ENCODE data around the gene ZNF469. TPM values are rescaled to one million over a fixed set of nuclear protein-coding genes. Genes with fewer than 3 reads are reported as not detected.

ZNF469 gene
- polyA plus RNA-seq, 1 donor from 2014 or later = not detected

DNA sequence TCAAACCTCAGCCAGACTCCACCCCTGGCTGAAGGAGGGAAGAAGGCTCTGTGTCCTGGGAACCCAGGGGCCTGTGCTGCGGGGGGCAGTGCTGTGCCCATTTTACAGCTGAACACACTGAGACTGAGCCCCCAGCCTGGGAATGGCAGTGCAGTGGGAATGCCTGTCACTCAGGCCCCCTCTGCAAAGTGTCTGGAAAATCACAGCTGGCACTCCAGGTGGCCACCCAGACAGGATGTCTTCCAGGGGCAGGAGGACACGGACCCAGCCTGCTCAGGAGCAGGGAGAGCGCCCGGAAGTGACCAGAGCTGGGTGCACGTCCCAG, 32.6 kb downstream of the ZNF469 start:
- no peaks in the 10 kb centered on the region for H3K9me3 ChIP-seq (ENCODE audit: low read length)
- H3K79me2 ChIP-seq (replicated peaks; ENCODE audit: insufficient read depth, low read length) = no peaks in the 10 kb centered on the region
- no peak overlapping the region for H3K9ac ChIP-seq (ENCODE audit: low read length)
- H3K36me3 ChIP-seq (ENCODE audit: insufficient read depth, low read length) = no peaks in the 10 kb centered on the region
- no peaks in the 10 kb centered on the region for H3F3A ChIP-seq (ENCODE audit: insufficient read depth, low read length, poor library complexity, severe bottlenecking)
- H4K20me1 ChIP-seq (ENCODE audit: insufficient read depth) = no peaks in the 10 kb centered on the region
- H3K4me2 ChIP-seq (ENCODE audit: low read length) = no peak overlapping the region
- no peaks in the 10 kb centered on the region for H3K9me2 ChIP-seq (ENCODE audit: insufficient read depth, low read length)
- no peak overlapping the region for H3K4me3 ChIP-seq (ENCODE audit: low read length)
- H2AFZ ChIP-seq (ENCODE audit: low read depth, low read length) = no peak overlapping the region
- H3K27me3 ChIP-seq (ENCODE audit: insufficient read depth, low read depth, low read length) = no peaks in the 10 kb centered on the region
- TF ChIP-seq, protein P1, sequence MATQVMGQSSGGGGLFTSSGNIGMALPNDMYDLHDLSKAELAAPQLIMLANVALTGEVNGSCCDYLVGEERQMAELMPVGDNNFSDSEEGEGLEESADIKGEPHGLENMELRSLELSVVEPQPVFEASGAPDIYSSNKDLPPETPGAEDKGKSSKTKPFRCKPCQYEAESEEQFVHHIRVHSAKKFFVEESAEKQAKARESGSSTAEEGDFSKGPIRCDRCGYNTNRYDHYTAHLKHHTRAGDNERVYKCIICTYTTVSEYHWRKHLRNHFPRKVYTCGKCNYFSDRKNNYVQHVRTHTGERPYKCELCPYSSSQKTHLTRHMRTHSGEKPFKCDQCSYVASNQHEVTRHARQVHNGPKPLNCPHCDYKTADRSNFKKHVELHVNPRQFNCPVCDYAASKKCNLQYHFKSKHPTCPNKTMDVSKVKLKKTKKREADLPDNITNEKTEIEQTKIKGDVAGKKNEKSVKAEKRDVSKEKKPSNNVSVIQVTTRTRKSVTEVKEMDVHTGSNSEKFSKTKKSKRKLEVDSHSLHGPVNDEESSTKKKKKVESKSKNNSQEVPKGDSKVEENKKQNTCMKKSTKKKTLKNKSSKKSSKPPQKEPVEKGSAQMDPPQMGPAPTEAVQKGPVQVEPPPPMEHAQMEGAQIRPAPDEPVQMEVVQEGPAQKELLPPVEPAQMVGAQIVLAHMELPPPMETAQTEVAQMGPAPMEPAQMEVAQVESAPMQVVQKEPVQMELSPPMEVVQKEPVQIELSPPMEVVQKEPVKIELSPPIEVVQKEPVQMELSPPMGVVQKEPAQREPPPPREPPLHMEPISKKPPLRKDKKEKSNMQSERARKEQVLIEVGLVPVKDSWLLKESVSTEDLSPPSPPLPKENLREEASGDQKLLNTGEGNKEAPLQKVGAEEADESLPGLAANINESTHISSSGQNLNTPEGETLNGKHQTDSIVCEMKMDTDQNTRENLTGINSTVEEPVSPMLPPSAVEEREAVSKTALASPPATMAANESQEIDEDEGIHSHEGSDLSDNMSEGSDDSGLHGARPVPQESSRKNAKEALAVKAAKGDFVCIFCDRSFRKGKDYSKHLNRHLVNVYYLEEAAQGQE (IDR thresholded peaks at IDR 0.05; ENCODE audit: borderline replicate concordance) = no peak
- no peak overlapping the region for H3K27ac ChIP-seq (ENCODE audit: low read length)

DNA sequence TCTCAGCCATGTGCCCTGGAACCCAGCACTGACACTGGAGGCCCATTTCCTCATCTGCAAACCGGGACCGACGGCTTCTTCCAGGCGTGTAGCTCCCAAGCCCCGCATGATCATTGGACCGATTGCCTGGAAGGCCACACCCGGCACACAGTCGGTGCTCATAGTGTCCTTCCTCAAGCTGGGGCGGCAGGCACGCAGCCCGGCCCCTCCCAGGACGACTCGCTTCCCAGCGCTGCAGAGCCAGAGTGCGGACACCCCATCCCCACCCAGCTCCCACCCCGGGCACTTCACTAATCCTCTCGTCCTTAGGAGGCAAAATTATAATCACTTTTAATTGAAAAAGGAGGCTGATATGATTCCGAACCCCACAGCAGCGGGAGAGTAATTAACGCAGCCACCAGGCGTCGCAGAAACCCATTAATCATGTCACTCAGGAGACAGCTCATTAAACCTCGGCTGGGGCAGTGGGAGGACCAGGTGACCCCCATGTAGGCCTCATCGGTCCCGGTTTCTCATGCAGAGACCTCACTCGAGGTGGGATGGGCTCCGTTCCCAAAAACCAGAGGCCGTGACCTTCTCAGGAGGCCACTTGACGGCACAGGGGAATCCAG, 33.1 kb downstream of the ZNF469 start:
- Histone ChIP-seq H3K27ac (ENCODE audit: low read length) (no peak overlapping the region), H3K9ac (ENCODE audit: low read length) (no peak overlapping the region), H3K79me2 (replicated peaks; ENCODE audit: insufficient read depth, low read length) (no peaks in the 10 kb centered on the region), H3K27me3 (ENCODE audit: insufficient read depth, low read depth, low read length) (no peaks in the 10 kb centered on the region), H3F3A (ENCODE audit: insufficient read depth, low read length, poor library complexity, severe bottlenecking) (no peaks in the 10 kb centered on the region), H3K4me2 (ENCODE audit: low read length) (no peak overlapping the region), H2AFZ (ENCODE audit: low read depth, low read length) (no peak overlapping the region), H4K20me1 (ENCODE audit: insufficient read depth) (no peaks in the 10 kb centered on the region), H3K4me3 (ENCODE audit: low read length) (no peak overlapping the region), H3K36me3 (ENCODE audit: insufficient read depth, low read length) (no peaks in the 10 kb centered on the region), H3K9me3 (ENCODE audit: low read length) (no peaks in the 10 kb centered on the region), H3K9me2 (ENCODE audit: insufficient read depth, low read length) (no peaks in the 10 kb centered on the region)
- no peak for TF ChIP-seq POLR2AphosphoS5 (IDR thresholded peaks at IDR 0.05)
- no peak for TF ChIP-seq MXI1 (conservative IDR thresholded peaks at IDR 0.05; ENCODE audit: poor library complexity, severe bottlenecking)
- TF ChIP-seq, protein P1 (IDR thresholded peaks at IDR 0.05; ENCODE audit: borderline replicate concordance) = no peak
- no peak for TF ChIP-seq EZH2 (IDR thresholded peaks at IDR 0.05; ENCODE audit: borderline replicate concordance, insufficient read depth, low read length, poor library complexity, severe bottlenecking)
- TF ChIP-seq TAF1 (IDR thresholded peaks at IDR 0.05; ENCODE audit: low read depth) = no peak
- TF ChIP-seq SMC3 (conservative IDR thresholded peaks at IDR 0.05; ENCODE audit: poor library complexity) = no peak
- no peak for TF ChIP-seq RAD21 (conservative IDR thresholded peaks at IDR 0.05)
- TF ChIP-seq, protein P2, sequence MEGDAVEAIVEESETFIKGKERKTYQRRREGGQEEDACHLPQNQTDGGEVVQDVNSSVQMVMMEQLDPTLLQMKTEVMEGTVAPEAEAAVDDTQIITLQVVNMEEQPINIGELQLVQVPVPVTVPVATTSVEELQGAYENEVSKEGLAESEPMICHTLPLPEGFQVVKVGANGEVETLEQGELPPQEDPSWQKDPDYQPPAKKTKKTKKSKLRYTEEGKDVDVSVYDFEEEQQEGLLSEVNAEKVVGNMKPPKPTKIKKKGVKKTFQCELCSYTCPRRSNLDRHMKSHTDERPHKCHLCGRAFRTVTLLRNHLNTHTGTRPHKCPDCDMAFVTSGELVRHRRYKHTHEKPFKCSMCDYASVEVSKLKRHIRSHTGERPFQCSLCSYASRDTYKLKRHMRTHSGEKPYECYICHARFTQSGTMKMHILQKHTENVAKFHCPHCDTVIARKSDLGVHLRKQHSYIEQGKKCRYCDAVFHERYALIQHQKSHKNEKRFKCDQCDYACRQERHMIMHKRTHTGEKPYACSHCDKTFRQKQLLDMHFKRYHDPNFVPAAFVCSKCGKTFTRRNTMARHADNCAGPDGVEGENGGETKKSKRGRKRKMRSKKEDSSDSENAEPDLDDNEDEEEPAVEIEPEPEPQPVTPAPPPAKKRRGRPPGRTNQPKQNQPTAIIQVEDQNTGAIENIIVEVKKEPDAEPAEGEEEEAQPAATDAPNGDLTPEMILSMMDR (IDR thresholded peaks at IDR 0.05; ENCODE audit: poor library complexity, severe bottlenecking) = no peak
- no peak for TF ChIP-seq EP300 (conservative IDR thresholded peaks at IDR 0.05; ENCODE audit: poor library complexity, severe bottlenecking)

All from neural cell (in vitro differentiated cells).